ENCODE results near the gene HYAL3. TPM values are rescaled to one million over a fixed set of nuclear protein-coding genes. Genes with fewer than 3 reads are reported as not detected.
"Not testable (repeated sequence)": the region's sequence is repeated elsewhere in the genome, so short reads cannot be mapped to it uniquely, and the experiment has no call there.

The HYAL3 gene
- total RNA-seq, 1 donor from 2014 or later = 12.5 TPM

- intact Hi-C loops (cut with micrococcal nuclease) = loop anchor here (5.0 to 10.0 kb wide), 5 partner anchors 438 to 1378 kb away; partner anchors contain the start of genes ARIH2, DAG1, IMPDH2 and NDUFAF3
Observed at GRCh38 chr3:50295553-50296431, 3.4 kb downstream of the HYAL3 start.

- intact Hi-C loops (cut with micrococcal nuclease) = loop anchor here (5.0 to 10.0 kb wide), 5 partner anchors 437 to 1377 kb away; partner anchors contain the start of genes ARIH2, DAG1, IMPDH2 and NDUFAF3
Observed at GRCh38 chr3:50294492-50295403, 4.5 kb downstream of the HYAL3 start.

GRCh38 chr3:50294089-50294488 lies 5.1 kb downstream of the HYAL3 start:
- intact Hi-C loops (cut with micrococcal nuclease) = loop anchor here (10.0 kb wide), 2 partner anchors 819 to 1269 kb away; partner anchors contain the start of genes DAG1, IMPDH2 and NDUFAF3

GRCh38 chr3:50293079-50293801 lies 6.0 kb downstream of the HYAL3 start:
- intact Hi-C loops (cut with micrococcal nuclease) = loop anchor here (10.0 kb wide), 2 partner anchors 818 to 1268 kb away; partner anchors contain the start of genes DAG1, IMPDH2 and NDUFAF3

- intact Hi-C loops (cut with micrococcal nuclease) = loop anchor here (1.0 to 10.0 kb wide), 12 partner anchors 8 to 1268 kb away; partner anchors contain the start of genes DAG1, IMPDH2, NDUFAF3 and TMEM115
Observed at GRCh38 chr3:50292159-50293078, 6.8 kb downstream of the HYAL3 start, which contains the start of gene IFRD2. Gene IFRD2 (minus strand): TSS chr3:50292429. CDS start chr3:50292274, 155 bp downstream.

- intact Hi-C loops (cut with micrococcal nuclease) = loop anchor here (10.0 kb wide), 2 partner anchors 815 to 1265 kb away; partner anchors contain the start of genes DAG1, IMPDH2 and NDUFAF3
Observed at GRCh38 chr3:50290161-50290641, 9.0 kb downstream of the HYAL3 start.

GRCh38 chr3:50289130-50289529 lies 10.1 kb downstream of the HYAL3 start:
- intact Hi-C loops (cut with micrococcal nuclease) = no loop called here

- intact Hi-C loops (cut with micrococcal nuclease) = no loop called here
Observed at GRCh38 chr3:50288387-50289007, 10.7 kb downstream of the HYAL3 start.

- intact Hi-C loops (cut with micrococcal nuclease) = no loop called here
Observed at GRCh38 chr3:50287262-50287661, 11.9 kb downstream of the HYAL3 start.

GRCh38 chr3:50286322-50287227 lies 12.6 kb downstream of the HYAL3 start:
- intact Hi-C loops (cut with micrococcal nuclease) = no loop called here

GRCh38 chr3:50284121-50284520 lies 15.1 kb downstream of the HYAL3 start:
- intact Hi-C loops (cut with micrococcal nuclease) = not testable (repeated sequence)

- intact Hi-C loops (cut with micrococcal nuclease) = no loop called here
Observed at GRCh38 chr3:50279255-50280016, 19.8 kb downstream of the HYAL3 start.

- intact Hi-C loops (cut with micrococcal nuclease) = no loop called here
Observed at GRCh38 chr3:50278880-50279224, 20.4 kb downstream of the HYAL3 start, which contains the start of gene LSMEM2. Gene LSMEM2 (plus strand): TSS chr3:50279087. CDS start chr3:50279114, 27 bp downstream.

- intact Hi-C loops (cut with micrococcal nuclease) = no loop called here
Observed at GRCh38 chr3:50278123-50278879, 20.9 kb downstream of the HYAL3 start.

GRCh38 chr3:50276762-50277101 lies 22.5 kb downstream of the HYAL3 start:
- intact Hi-C loops (cut with micrococcal nuclease) = no loop called here

- intact Hi-C loops (cut with micrococcal nuclease) = no loop called here
Observed at GRCh38 chr3:50275996-50276761, 23.0 kb downstream of the HYAL3 start.
